Small intestine (tissue), 7 donors: Measurements from ENCODE around the gene PRKAR2A. TPM values are rescaled to one million over a fixed set of nuclear protein-coding genes. Genes with fewer than 3 reads are reported as not detected.
"Not testable (repeated sequence)": the region's sequence is repeated elsewhere in the genome, so short reads cannot be mapped to it uniquely, and the experiment has no call there.

Experiments
- DNase-seq, 2 donors: peaks; one replicate each; pipeline versions ENCODE4 v3.0.0 to v3.0.0-alpha.2; 2013
- FAIRE-seq: peaks from 2 replicates; lab custom pipeline; 2012; peaks lifted over from hg19 to GRCh38; lab: Jason Lieb, UNC
- H3K27ac ChIP-seq, 3 donors: one replicate each; pipeline ENCODE4 v1.5.1; 2013; ENCODE audit warnings: low read length in 2 of 3, mild to moderate bottlenecking in 2 of 3, control low read depth in 1 of 3, inconsistent platforms in 1 of 3, low read depth in 1 of 3, moderate library complexity in 1 of 3
- H3K27me3 ChIP-seq, 3 donors: one replicate each; pipeline ENCODE4 v1.6.1; 2013; ENCODE audit warnings: low read length in 3 of 3, inconsistent platforms in 1 of 3; ENCODE audit not compliant: control insufficient read depth in 3 of 3, insufficient read depth in 3 of 3
- H3K36me3 ChIP-seq, 3 donors: one replicate each; pipeline ENCODE4 v1.6.1; 2013; ENCODE audit warnings: low read length in 3 of 3, inconsistent platforms in 1 of 3, low read depth in 1 of 3, mild to moderate bottlenecking in 1 of 3, moderate library complexity in 1 of 3; ENCODE audit not compliant: control insufficient read depth in 3 of 3, insufficient read depth in 2 of 3
- H3K4me1 ChIP-seq, 3 donors: one replicate each; pipeline ENCODE4 v1.6.1; 2013; ENCODE audit warnings: low read length in 2 of 3, inconsistent platforms in 1 of 3, low read depth in 1 of 3, mild to moderate bottlenecking in 1 of 3, moderate library complexity in 1 of 3; ENCODE audit not compliant: control insufficient read depth in 3 of 3, insufficient read depth in 2 of 3
- H3K4me3 ChIP-seq, 3 donors: one replicate each; pipeline ENCODE4 v1.5.1; 2013; ENCODE audit warnings: low read length in 3 of 3, control low read depth in 1 of 3, inconsistent platforms in 1 of 3, low read depth in 1 of 3, mild to moderate bottlenecking in 1 of 3, moderate library complexity in 1 of 3
- H3K9me3 ChIP-seq, 2 donors: one replicate each; pipeline ENCODE4 v1.6.1; 2013; ENCODE audit warnings: low read depth in 1 of 2, low read length in 1 of 2; ENCODE audit not compliant: control insufficient read depth in 2 of 2, insufficient read depth in 1 of 2
- WGBS, 3 donors: extraction: QIAGEN DNeasy Blood & Tissue Kit; methylation state at CpG; one replicate each; pipeline ENCODE4 v1.1.7; 2013; 5-methylcytosine and 5-hydroxymethylcytosine counted together
- polyA plus RNA-seq, 4 donors: library from polyadenylated mRNA; stranded (reverse) in 3 of 4; unstranded in 1 of 4; fragments of 200-250 nt in 3 of 4; fragments of 120-200 nt in 1 of 4; gene quantifications; one replicate each; pipeline versions ENCODE4 v1.2.1 to v1.2.3, GENCODE V29; 2013
- donor health status: healthy with polysubstance abuse.
- donor health status: control.
- donor health status: control.
- donor health status: Bipolar disorder and iron deficiency.
- donor health status: healthy.

Gene PRKAR2A
- polyA plus RNA-seq, 4 donors = 8.9 to 24.1 (median 15.5) TPM

DNA sequence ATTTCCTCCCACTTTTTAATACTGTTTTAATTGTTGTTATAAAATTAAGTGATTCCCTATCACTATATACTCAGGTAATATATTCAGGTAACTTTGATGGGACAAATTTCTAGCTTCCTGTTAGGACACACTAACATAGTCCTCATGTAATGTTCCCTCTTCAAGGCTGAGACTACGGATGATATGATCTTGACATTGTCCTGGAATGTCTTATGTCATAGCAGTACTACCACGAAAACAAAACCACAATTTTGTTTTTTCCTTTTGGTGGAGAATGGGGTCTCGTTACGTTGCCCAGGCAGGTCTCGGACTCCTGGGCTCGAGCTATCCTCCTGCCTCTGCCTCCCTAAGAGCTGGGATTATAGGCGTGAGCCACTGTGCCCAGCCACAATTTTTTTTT, 103.9 kb downstream of the PRKAR2A start:
- H3K4me3 ChIP-seq = no peak overlapping the region
- H3K36me3 ChIP-seq = peaks cover 2 to 22% (median 6%) of the 10 kb centered on the region in 3 donors
- DNase-seq = no peak
- H3K27me3 ChIP-seq = no peaks in the 10 kb centered on the region
- peaks cover 6 to 18% (median 13%) of the 10 kb centered on the region in 3 donors for H3K4me1 ChIP-seq
- H3K9me3 ChIP-seq = peaks cover 0 to 3% of the 10 kb centered on the region in 2 donors
- 85 to 96% (median 87%) methylated on average over 7 of the region's 7 CpGs for WGBS, 3 donors
- no peak for FAIRE-seq
- no peak overlapping the region for H3K27ac ChIP-seq

DNA sequence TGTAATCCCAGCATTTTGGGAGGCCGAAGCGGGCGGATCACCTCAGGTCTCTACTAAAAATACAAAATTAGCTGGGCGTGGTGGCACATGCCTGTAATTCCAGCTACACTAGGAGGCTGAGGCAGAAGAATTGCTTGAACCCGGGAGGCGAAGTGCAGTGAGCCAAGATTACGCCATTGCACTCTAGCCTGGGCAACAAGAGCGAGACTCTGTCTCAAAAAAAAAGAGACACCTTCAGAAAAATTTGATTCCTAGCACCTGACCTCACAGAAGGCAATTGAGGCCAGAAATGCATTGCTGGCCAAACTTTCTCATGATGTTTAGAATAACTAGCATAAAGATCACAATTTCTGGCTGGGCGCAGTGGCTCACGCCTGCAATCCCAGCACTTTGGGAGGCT, 106.4 kb downstream of the PRKAR2A start:
- not testable (repeated sequence) for H3K4me3 ChIP-seq, H3K27me3 ChIP-seq, DNase-seq, H3K9me3 ChIP-seq, FAIRE-seq
- peaks cover 6 to 26% (median 13%) of the 10 kb centered on the region in 3 donors for H3K4me1 ChIP-seq
- 91 to 95% (median 95%) methylated on average over 10 of the region's 10 CpGs for WGBS, 3 donors
- H3K27ac ChIP-seq = peak overlapping the region in 2 of 3 donors; percentile 11 to 75
- H3K36me3 ChIP-seq = peaks cover 0 to 12% (median 2%) of the 10 kb centered on the region in 3 donors

DNA sequence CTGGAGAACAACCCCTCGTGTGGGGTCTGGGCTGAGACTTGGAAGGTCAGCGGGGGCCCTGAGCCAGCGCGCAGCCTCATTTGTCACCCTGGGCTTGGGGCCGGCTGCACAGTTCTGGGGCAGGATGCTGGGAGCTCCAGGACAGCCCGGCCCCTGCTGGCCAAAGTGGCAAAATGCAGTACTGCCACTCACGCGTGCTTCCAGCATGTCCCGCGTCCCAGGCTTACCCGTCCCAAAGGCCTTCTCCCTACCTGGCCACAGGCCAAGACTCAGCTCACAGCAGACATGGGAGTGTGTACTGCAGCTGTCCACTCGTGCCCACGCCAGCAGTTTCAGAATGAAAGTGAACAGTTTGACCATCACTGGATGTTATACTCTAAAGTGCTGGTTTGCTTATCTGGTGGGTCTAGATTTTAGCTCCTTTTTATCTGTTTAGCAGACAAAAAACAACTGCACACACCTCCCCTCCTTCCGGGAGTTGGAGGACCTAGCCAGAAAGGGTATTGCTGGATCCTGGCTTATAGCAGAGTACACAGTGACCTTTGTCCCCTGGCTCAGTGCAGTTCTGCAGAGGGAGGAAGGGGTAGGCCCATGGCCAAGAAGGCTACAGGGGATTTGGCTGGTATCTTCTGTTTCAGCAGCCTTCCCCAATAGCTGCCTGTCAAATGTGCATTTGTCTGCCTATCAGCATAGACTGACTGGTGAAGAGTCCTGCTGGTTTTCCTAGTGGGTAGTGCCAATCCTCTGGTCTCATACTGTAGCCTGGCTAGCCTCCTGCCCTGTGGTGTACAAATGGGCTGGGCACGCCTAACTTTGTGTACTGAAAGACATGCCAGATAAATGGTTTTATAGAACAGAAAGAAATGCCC, 107.5 kb downstream of the PRKAR2A start:
- H3K4me1 ChIP-seq = peaks cover 6 to 31% (median 17%) of the 10 kb centered on the region in 3 donors

DNA sequence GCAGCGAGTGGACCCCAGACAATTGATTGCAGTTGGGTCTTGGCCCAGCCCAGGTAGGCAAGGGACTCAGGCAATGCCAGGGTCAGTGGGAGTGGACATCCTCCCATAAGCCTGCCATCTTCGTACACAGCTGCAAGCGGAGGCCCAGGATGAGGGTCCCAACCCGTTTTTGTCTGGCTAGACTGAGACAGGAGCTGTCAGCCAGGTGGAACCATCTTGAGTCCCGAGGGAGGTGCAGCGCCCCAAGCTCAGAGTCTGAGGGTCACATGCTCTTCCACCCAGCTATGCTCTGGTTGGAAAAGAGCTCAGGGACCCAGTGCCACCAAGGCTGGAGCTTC, 108.1 kb downstream of the PRKAR2A start:
- Histone ChIP-seq H3K9me3 (no peaks in the 10 kb centered on the region), H3K4me3 (no peak overlapping the region), H3K4me1 (peaks cover 6 to 31% (median 17%) of the 10 kb centered on the region in 3 donors), H3K27me3 (no peaks in the 10 kb centered on the region), H3K27ac (peak overlapping the region; percentile 73 to 85 (median 75)), H3K36me3 (peaks cover 0 to 3% (median 0%) of the 10 kb centered on the region in 3 donors)
- DNase-seq (no peak), FAIRE-seq (no peak)
- WGBS, 3 donors = 35 to 49% (median 47%) methylated on average over 6 of the region's 6 CpGs

More for the DNA sequence above, 107.5 kb downstream of the PRKAR2A start:
- H3K9me3 ChIP-seq = no peaks in the 10 kb centered on the region
- H3K27me3 ChIP-seq = no peaks in the 10 kb centered on the region
- 6 to 17% (median 11%) methylated on average over 15 of the region's 15 CpGs for WGBS, 3 donors
- H3K36me3 ChIP-seq = peaks cover 0 to 3% (median 0%) of the 10 kb centered on the region in 3 donors
- peak; percentile 89 to 98 for DNase-seq
- H3K27ac ChIP-seq = peak overlapping the region; percentile 73 to 85 (median 75)
- peak overlapping the region in 2 of 3 donors; percentile 17 to 20 for H3K4me3 ChIP-seq
- FAIRE-seq = no peak

DNA sequence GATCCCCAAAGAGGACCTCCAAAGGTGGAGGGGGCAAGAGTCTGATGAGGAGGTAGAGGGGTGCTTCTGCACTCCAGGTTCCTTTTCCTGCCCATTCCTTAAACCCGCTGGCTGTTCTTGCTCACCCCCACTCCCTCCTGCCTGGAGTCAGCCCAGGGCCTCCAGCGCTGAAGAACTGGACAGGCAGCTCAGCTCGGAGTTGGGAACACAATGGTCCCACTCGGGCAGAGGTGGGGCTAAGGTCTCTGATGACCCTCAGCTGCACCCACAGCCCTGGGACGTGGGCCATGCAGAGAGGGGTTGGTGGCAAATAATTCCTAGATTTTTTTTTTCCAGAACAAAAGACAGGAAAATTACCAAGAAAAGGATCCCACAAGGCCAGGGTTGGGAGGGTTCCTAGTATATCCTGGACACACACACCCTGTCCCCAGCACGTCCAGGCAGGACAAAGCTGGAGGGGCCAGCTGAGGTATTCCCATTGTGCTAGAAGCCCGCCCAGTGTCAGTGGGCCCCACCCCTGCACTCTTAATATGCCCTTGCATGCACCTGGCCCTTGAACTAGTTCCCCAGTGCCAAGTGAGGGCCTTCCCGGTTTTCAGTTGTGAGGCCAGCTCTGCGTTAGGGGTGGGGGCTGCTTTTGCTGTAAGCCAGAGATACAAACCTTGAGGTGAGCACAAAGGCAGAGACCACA, 108.6 kb downstream of the PRKAR2A start:
- FAIRE-seq (no peak), DNase-seq (peak in 1 of 2 donors; percentile 47)
- Histone ChIP-seq H3K36me3 (peaks cover 0 to 3% (median 0%) of the 10 kb centered on the region in 3 donors), H3K27me3 (no peaks in the 10 kb centered on the region), H3K27ac (peak overlapping the region; percentile 73 to 85 (median 75)), H3K9me3 (no peaks in the 10 kb centered on the region), H3K4me1 (peaks cover 6 to 31% (median 17%) of the 10 kb centered on the region in 3 donors), H3K4me3 (no peak overlapping the region)
- WGBS, 3 donors = 40 to 57% (median 55%) methylated on average over 9 of the region's 9 CpGs

DNA sequence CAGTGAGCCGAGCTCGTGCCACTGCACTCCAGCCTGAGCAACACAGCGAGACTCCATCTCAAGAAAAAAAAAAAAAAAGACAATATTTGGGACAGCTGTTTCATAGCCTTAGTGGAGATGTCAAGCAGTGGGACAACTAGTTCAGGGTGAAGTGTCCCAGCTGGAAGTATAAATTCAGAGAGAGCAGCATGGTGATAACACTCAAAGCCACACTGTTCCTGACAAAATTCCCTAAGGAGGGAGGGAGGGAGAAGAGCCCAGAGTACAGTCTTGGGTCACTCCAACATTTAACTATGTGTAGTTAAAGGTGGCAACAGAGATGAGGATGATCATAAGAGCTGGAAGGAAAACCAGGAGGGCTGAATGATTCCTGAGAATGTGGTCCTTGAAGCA, 109.5 kb downstream of the PRKAR2A start:
- H3K27me3 ChIP-seq = no peaks in the 10 kb centered on the region
- peaks cover 0 to 3% (median 0%) of the 10 kb centered on the region in 3 donors for H3K36me3 ChIP-seq
- peaks cover 6 to 31% (median 17%) of the 10 kb centered on the region in 3 donors for H3K4me1 ChIP-seq
- no peak overlapping the region for H3K4me3 ChIP-seq
- H3K9me3 ChIP-seq = peaks cover 0 to 2% of the 10 kb centered on the region in 2 donors
- FAIRE-seq (no peak), DNase-seq (no peak)
- peak overlapping the region in 1 of 3 donors; percentile 85 for H3K27ac ChIP-seq
- 84 to 98% (median 96%) methylated on average over 3 of the region's 3 CpGs for WGBS, 3 donors

DNA sequence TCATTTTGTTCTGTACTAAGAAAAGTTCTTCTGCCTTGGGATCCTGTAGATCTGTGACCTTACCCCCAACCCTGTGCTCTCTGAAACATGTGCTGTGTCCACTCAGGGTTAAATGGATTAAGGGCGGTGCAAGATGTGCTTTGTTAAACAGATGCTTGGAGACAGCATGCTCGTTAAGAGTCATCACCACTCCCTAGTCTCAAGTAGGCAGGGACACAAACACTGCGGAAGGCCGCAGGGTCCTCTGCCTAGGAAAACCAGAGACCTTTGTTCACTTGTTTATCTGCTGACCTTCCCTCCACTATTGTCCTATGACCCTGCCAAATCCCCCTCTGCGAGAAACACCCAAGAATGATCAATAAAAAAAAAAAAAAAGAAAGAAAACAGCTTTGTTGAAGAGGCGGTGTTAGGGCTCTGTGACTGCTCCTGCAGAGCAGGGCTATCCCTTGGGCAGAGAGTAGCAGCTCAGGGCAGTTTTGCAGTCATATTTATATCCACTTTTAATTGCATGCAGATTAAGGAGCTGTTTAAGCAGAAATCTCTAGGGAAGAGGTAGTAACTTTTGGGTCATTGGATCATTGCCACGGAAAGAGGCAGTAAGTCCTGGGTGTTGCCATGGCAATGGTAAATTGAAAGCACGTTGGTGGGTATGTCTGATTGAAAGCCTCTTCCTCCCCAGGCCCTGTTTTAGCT, 112.5 kb downstream of the PRKAR2A start:
- H3K36me3 ChIP-seq, FAIRE-seq, H3K27me3 ChIP-seq, H3K4me3 ChIP-seq, H3K9me3 ChIP-seq: not testable (repeated sequence)
- peak; percentile 31 to 42 for DNase-seq
- 10 to 34% (median 21%) methylated on average over 6 to 7 of the region's 8 CpGs for WGBS, 3 donors
- Histone ChIP-seq H3K4me1 (peaks cover 6 to 27% (median 12%) of the 10 kb centered on the region in 3 donors), H3K27ac (peak overlapping the region in 1 of 3 donors; percentile 28)

DNA sequence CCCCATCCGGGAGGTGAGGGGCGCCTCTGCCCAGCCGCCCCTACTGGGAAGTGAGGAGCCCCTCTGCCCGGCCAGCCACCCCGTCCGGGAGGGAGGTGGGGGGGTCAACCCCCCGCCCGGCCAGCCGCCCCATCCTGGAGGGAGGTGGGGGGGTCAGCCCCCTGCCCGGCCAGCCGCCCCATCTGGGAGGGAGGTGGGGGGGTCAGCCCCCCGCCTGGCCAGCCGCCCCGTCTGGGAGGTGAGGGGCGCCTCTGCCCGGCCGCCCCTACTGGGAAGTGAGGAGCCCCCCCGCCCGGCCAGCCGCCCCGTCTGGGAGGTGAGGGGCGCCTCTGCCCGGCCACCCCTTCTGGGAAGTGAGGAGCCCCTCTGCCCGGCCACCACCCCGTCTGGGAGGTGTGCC, 113.1 kb downstream of the PRKAR2A start:
- H3K4me1 ChIP-seq = peaks cover 4 to 21% (median 10%) of the 10 kb centered on the region in 3 donors
- H3K27ac ChIP-seq, FAIRE-seq, DNase-seq, H3K4me3 ChIP-seq, H3K36me3 ChIP-seq, H3K9me3 ChIP-seq, H3K27me3 ChIP-seq: not testable (repeated sequence)
- WGBS, 3 donors = 88 to 96% (median 91%) methylated on average over 4 to 20 of the region's 25 CpGs
